ENCODE measurements around the gene TLE2. TPM values are rescaled to one million over a fixed set of nuclear protein-coding genes. Genes with fewer than 3 reads are reported as not detected.
A peak's percentile ranks its signal among the peaks of the same experiment; 100 is the strongest.

The TLE2 gene
- total RNA-seq, 1 donor: 1.7 TPM

DNA sequence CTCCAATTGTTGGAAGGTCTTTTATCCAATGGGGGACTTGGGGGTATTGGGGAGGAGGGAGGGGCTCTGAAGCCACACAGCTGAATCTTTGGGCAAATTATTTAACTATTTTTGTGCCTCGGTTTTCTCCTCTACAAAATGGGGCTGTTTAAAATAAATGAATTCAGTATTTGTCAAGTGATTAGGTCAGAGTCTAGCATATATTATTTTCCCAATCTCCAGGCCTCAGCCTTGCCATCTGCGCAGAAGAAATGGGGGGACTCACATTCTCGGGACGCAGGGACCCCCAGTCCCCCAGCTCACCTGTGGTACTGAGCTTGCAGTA, 31.7 kb upstream of the TLE2 start:
- no peak for TF ChIP-seq CTCF (IDR thresholded peaks at IDR 0.05; ENCODE audit: insufficient read depth, low read depth, low read length)
- H3K4me3 ChIP-seq (ENCODE audit: low read depth, low read length): peak overlapping the region; percentile 85
- DNase-seq (ENCODE audit: low read depth): no peak

- TF ChIP-seq CTCF (IDR thresholded peaks at IDR 0.05; ENCODE audit: insufficient read depth, low read depth, low read length): no peak
- DNase-seq (ENCODE audit: low read depth): no peak
- H3K4me3 ChIP-seq (ENCODE audit: low read depth, low read length): no peak overlapping the region
These were observed 30.6 kb upstream of the TLE2 start for GRCh38 chr19:3059653-3060052.

- no peak overlapping the region for H3K4me3 ChIP-seq (ENCODE audit: low read depth, low read length)
- TF ChIP-seq CTCF (IDR thresholded peaks at IDR 0.05; ENCODE audit: insufficient read depth, low read depth, low read length): no peak
- DNase-seq (ENCODE audit: low read depth): no peak
These were observed 29.8 kb upstream of the TLE2 start for GRCh38 chr19:3058821-3059314.

- no peak for DNase-seq (ENCODE audit: low read depth)
- no peak for TF ChIP-seq CTCF (IDR thresholded peaks at IDR 0.05; ENCODE audit: insufficient read depth, low read depth, low read length)
- no peak overlapping the region for H3K4me3 ChIP-seq (ENCODE audit: low read depth, low read length)
These were observed 29.1 kb upstream of the TLE2 start for GRCh38 chr19:3058009-3058820.

DNA sequence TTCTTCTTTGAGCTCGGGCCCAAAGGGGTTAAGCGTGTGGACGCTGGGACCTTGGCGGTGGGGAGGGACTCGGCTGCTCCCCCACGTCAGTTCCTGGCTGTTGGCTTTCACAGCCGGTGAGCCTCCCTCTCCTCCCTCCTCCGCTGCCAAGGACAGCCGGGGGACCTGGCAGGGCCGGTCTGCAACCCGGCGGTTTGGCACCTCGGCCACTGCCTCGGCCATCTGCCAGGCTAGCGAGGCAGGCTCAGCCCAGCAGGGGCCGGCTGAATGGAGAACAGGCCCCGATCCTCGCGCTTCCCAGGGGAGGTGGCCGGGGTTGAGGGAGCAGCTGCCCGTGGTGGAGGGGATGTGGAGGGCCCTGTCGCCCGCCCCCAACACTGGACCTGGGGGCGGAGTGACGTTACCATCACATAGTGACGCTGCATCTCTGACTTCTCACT, 28.2 kb upstream of the TLE2 start:
- DNase-seq (ENCODE audit: low read depth): no peak
- no peak overlapping the region for H3K4me3 ChIP-seq (ENCODE audit: low read depth, low read length)
- TF ChIP-seq CTCF (IDR thresholded peaks at IDR 0.05; ENCODE audit: insufficient read depth, low read depth, low read length): no peak

- H3K4me3 ChIP-seq (ENCODE audit: low read depth, low read length): no peak overlapping the region
- DNase-seq (ENCODE audit: low read depth): no peak
- TF ChIP-seq CTCF (IDR thresholded peaks at IDR 0.05; ENCODE audit: insufficient read depth, low read depth, low read length): no peak
These were observed 27.5 kb upstream of the TLE2 start for GRCh38 chr19:3056417-3057088.

Data from fibroblast of villous mesenchyme (primary cell).